H9 (cell line): ENCODE data around the gene EID2. TPM values are rescaled to one million over a fixed set of nuclear protein-coding genes. Genes with fewer than 3 reads are reported as not detected.

Source experiments
- DNase-seq: peaks from one replicate; pipeline ENCODE4 v3.0.0-alpha.2; 2017
- H2AFZ ChIP-seq: one replicate; pipeline ENCODE4 v1.6.1; 2013; ENCODE audit warnings: mild to moderate bottlenecking, low read length, control low read depth, moderate library complexity
- H2AK5ac ChIP-seq: 2 replicates; pipeline ENCODE4 v1.6.1; 2013; ENCODE audit warnings: low read length, control low read depth, mixed read lengths; ENCODE audit not compliant: insufficient read length
- H2BK120ac ChIP-seq: one replicate; pipeline ENCODE4 v1.6.1; 2013; ENCODE audit warnings: low read depth, mild to moderate bottlenecking, low read length, control low read depth, inconsistent platforms; ENCODE audit not compliant: poor library complexity, severe bottlenecking
- H2BK12ac ChIP-seq: 2 replicates; pipeline ENCODE4 v1.6.1; 2013; ENCODE audit warnings: low read length, control low read depth, mixed read lengths, low read depth; ENCODE audit not compliant: insufficient read length
- H2BK15ac ChIP-seq: 2 replicates; pipeline ENCODE4 v1.6.1; 2013; ENCODE audit warnings: low read depth, low read length, control low read depth
- H2BK20ac ChIP-seq: one replicate; pipeline ENCODE4 v1.6.1; 2013; ENCODE audit warnings: low read depth, mild to moderate bottlenecking, low read length, control low read depth, inconsistent platforms; ENCODE audit not compliant: poor library complexity, severe bottlenecking
- H2BK5ac ChIP-seq: 2 replicates; pipeline ENCODE4 v1.6.1; 2013; ENCODE audit warnings: low read length, control low read depth, mixed read lengths; ENCODE audit not compliant: insufficient read length
- H3K14ac ChIP-seq: 2 replicates; pipeline ENCODE4 v1.6.1; 2013; ENCODE audit warnings: low read length, control low read depth; ENCODE audit not compliant: insufficient read depth
- H3K18ac ChIP-seq: 2 replicates; pipeline ENCODE4 v1.6.1; 2013; ENCODE audit warnings: low read depth, mild to moderate bottlenecking, mixed read lengths, low read length, control low read depth; ENCODE audit not compliant: insufficient read length
- H3K23ac ChIP-seq: 2 replicates; pipeline ENCODE4 v1.6.1; 2013; ENCODE audit warnings: low read length, control low read depth, mixed read lengths, low read depth; ENCODE audit not compliant: insufficient read length
- H3K23me2 ChIP-seq: 2 replicates; pipeline ENCODE4 v1.6.1; 2013; ENCODE audit warnings: low read depth, mild to moderate bottlenecking, mixed read lengths, low read length, control low read depth; ENCODE audit not compliant: insufficient read length, poor library complexity, severe bottlenecking
- H3K27ac ChIP-seq: 2 replicates; pipeline ENCODE4 v1.5.1; 2013; ENCODE audit warnings: low read length, control low read depth, mixed read lengths, low read depth; ENCODE audit not compliant: insufficient read length
- H3K27me3 ChIP-seq: 2 replicates; pipeline ENCODE4 v1.6.1; 2013; ENCODE audit warnings: low read length, control low read depth, inconsistent platforms; ENCODE audit not compliant: insufficient read depth
- H3K4ac ChIP-seq: 2 replicates; pipeline ENCODE4 v1.6.1; 2013; ENCODE audit warnings: low read depth, mild to moderate bottlenecking, control low read depth, inconsistent platforms, low read length, moderate library complexity
- H3K4me1 ChIP-seq: 2 replicates; pipeline ENCODE4 v1.6.1; 2013; ENCODE audit warnings: low read length, control low read depth, inconsistent platforms; ENCODE audit not compliant: insufficient read depth
- H3K4me2 ChIP-seq: 2 replicates; pipeline ENCODE4 v1.6.1; 2013; ENCODE audit warnings: low read length, control low read depth, mixed read lengths; ENCODE audit not compliant: insufficient read length, insufficient read depth
- H3K56ac ChIP-seq: 2 replicates; pipeline ENCODE4 v1.6.1; 2013; ENCODE audit warnings: low read depth, mild to moderate bottlenecking, mixed read lengths, low read length, control low read depth; ENCODE audit not compliant: insufficient read length
- H3K79me1 ChIP-seq: 2 replicates; pipeline ENCODE4 v1.6.1; 2013; ENCODE audit warnings: low read depth, mild to moderate bottlenecking, moderate library complexity, low read length, control low read depth, inconsistent platforms; ENCODE audit not compliant: insufficient read depth, poor library complexity, severe bottlenecking
- H3K79me2 ChIP-seq: 2 replicates; pipeline ENCODE4 v1.6.1; 2013; ENCODE audit warnings: low read length, control low read depth, inconsistent platforms; ENCODE audit not compliant: insufficient read depth
- H3K9ac ChIP-seq: 2 replicates; pipeline ENCODE4 v1.6.1; 2013; ENCODE audit warnings: low read length, control low read depth, mixed read lengths; ENCODE audit not compliant: insufficient read length; ENCODE audit errors: extremely low read depth
- H3K9me3 ChIP-seq: one replicate; pipeline ENCODE4 v1.6.1; 2013; ENCODE audit warnings: low read depth, low read length, inconsistent platforms; ENCODE audit not compliant: control insufficient read depth
- H3T11ph ChIP-seq: one replicate; pipeline ENCODE4 v1.6.1; 2013; ENCODE audit warnings: mild to moderate bottlenecking, low read length, control low read depth, inconsistent platforms
- H4K20me1 ChIP-seq: one replicate; pipeline ENCODE4 v1.6.1; 2013; ENCODE audit not compliant: control insufficient read depth, insufficient read length, insufficient read depth
- H4K5ac ChIP-seq: 2 replicates; pipeline ENCODE4 v1.6.1; 2013; ENCODE audit warnings: low read depth, mild to moderate bottlenecking, mixed read lengths, low read length, control low read depth; ENCODE audit not compliant: insufficient read length
- H4K8ac ChIP-seq: replicated peaks from 2 replicates; pipeline ENCODE4 v1.6.1; 2013; ENCODE audit warnings: low read length, control low read depth, mixed read lengths, low read depth; ENCODE audit not compliant: insufficient read length
- H4K91ac ChIP-seq: 2 replicates; pipeline ENCODE4 v1.6.1; 2013; ENCODE audit warnings: low read depth, mild to moderate bottlenecking, moderate library complexity, mixed read lengths, low read length, control low read depth; ENCODE audit not compliant: insufficient read length
- H3K27ac Mint-ChIP-seq, 3 experiments: 2 replicates in 2 of 3; 3 replicates in 1 of 3; pipeline ENCODE4 v1.8.0; 2020 to 2021; ENCODE audit warnings: mixed read lengths in 3 of 3, mild to moderate bottlenecking in 1 of 3, moderate library complexity in 1 of 3
- H3K27me3 Mint-ChIP-seq: 2 replicates; pipeline ENCODE4 v1.8.0; 2021; ENCODE audit warnings: low read depth, mild to moderate bottlenecking, moderate library complexity, mixed read lengths
- H3K36me3 Mint-ChIP-seq, 3 experiments: 2 replicates in 2 of 3; 3 replicates in 1 of 3; pipeline ENCODE4 v1.8.0; 2020 to 2021; ENCODE audit warnings: low read depth in 3 of 3, mixed read lengths in 3 of 3; ENCODE audit not compliant: insufficient read depth in 1 of 3
- H3K4me1 Mint-ChIP-seq, 2 experiments: 2 replicates each; pipeline ENCODE4 v1.8.0; 2020; ENCODE audit warnings: mixed read lengths in 2 of 2
- H3K4me3 Mint-ChIP-seq, 2 experiments: 2 replicates in 1 of 2; 3 replicates in 1 of 2; pipeline ENCODE4 v1.8.0; 2020 to 2021; ENCODE audit warnings: mild to moderate bottlenecking in 2 of 2, mixed read lengths in 2 of 2, moderate library complexity in 1 of 2
- H3K9me3 Mint-ChIP-seq, 2 experiments: 2 replicates in 1 of 2; 3 replicates in 1 of 2; pipeline ENCODE4 v1.8.0; 2020; ENCODE audit warnings: mild to moderate bottlenecking in 2 of 2, mixed read lengths in 2 of 2, moderate library complexity in 1 of 2
- whole genome bisulfite sequencing: extraction: QIAGEN DNeasy Blood & Tissue Kit; methylation state at CpG from one replicate; pipeline ENCODE4 v1.1.7; 2013; ENCODE audit warnings: missing lambda C conversion rate, low lambda C conversion rate, mixed read lengths; ENCODE audit not compliant: insufficient read length; ENCODE audit errors: extremely low coverage; 5-methylcytosine and 5-hydroxymethylcytosine counted together
- total RNA-seq: library from RNA; stranded (reverse); gene quantifications from 2 replicates; pipeline ENCODE4 v1.2.1, GENCODE V29; 2021
- TF ChIP-seq, protein P1 (sequence below): fragments of 200-600 bp; sonication (generic); conservative IDR thresholded peaks from 3 replicates; pipeline ENCODE4 v1.8.0; 2021; ENCODE audit warnings: antibody characterized with exemption, mild to moderate bottlenecking

EID2 gene
- total RNA-seq, 1 experiment from 2014 or later = 18.8 TPM

DNA sequence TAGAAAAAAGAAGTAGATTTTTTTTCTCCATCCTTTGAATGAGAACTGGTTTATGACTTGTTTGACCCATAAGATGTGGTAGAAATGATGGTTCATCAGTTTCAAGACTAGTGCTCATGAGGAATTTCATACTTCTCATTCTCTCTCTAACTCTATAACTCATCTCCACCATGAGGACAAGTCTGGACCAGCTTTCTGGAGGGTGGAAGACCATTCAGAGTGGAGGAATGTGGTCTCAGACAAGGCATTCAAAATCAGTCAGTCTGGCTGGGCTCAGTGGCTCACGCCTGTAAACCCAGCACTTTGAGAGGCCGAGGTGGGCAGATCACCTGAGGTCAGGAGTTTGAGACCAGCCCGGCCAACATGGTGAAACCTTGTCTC is 3.5 kb upstream of the EID2 start:
- H3K36me3 Mint-ChIP-seq = peaks cover 0 to under 1% (median 0%) of the 10 kb centered on the region in 3 experiments; a peak in 2 of 7 replicates
- Histone ChIP-seq H3K4ac (no peak overlapping the region), H3T11ph (no peak overlapping the region), H2AK5ac (no peak overlapping the region), H3K14ac (no peak overlapping the region), H3K23me2 (no peaks in the 10 kb centered on the region), H3K18ac (no peak overlapping the region), H2BK15ac (no peak overlapping the region), H3K4me2 (no peak overlapping the region), H2BK5ac (no peak overlapping the region), H3K56ac (no peak overlapping the region), H3K27ac (no peak overlapping the region), H3K79me1 (no peaks in the 10 kb centered on the region), H2BK12ac (no peak overlapping the region), H2BK120ac (no peak overlapping the region), H2BK20ac (no peak overlapping the region), H4K8ac (no peak overlapping the region), H2AFZ (no peak overlapping the region), H3K4me1 (peaks cover 3% of the 10 kb centered on the region; the same call in 1 of the 2 replicates), H3K23ac (no peak overlapping the region), H3K79me2 (no peaks in the 10 kb centered on the region), H3K9ac (no peak overlapping the region), H4K91ac (no peak overlapping the region), H3K9me3 (no peaks in the 10 kb centered on the region), H3K27me3 (no peaks in the 10 kb centered on the region), H4K5ac (no peak overlapping the region), H4K20me1 (no peaks in the 10 kb centered on the region)
- peaks cover 4% of the 10 kb centered on the region for H3K27me3 Mint-ChIP-seq
- DNase-seq = no peak
- TF ChIP-seq, protein P1, sequence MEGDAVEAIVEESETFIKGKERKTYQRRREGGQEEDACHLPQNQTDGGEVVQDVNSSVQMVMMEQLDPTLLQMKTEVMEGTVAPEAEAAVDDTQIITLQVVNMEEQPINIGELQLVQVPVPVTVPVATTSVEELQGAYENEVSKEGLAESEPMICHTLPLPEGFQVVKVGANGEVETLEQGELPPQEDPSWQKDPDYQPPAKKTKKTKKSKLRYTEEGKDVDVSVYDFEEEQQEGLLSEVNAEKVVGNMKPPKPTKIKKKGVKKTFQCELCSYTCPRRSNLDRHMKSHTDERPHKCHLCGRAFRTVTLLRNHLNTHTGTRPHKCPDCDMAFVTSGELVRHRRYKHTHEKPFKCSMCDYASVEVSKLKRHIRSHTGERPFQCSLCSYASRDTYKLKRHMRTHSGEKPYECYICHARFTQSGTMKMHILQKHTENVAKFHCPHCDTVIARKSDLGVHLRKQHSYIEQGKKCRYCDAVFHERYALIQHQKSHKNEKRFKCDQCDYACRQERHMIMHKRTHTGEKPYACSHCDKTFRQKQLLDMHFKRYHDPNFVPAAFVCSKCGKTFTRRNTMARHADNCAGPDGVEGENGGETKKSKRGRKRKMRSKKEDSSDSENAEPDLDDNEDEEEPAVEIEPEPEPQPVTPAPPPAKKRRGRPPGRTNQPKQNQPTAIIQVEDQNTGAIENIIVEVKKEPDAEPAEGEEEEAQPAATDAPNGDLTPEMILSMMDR = no peak
- no peak overlapping the region for H3K4me3 Mint-ChIP-seq
- H3K4me1 Mint-ChIP-seq = peaks cover 21 to 30% of the 10 kb centered on the region in 2 experiments
- no peaks in the 10 kb centered on the region; a peak in 1 of 5 replicates for H3K9me3 Mint-ChIP-seq
- WGBS = no CpG with 5 or more reads among the region's 3 CpGs
- no peak overlapping the region for H3K27ac Mint-ChIP-seq
